Vagina (tissue), 2 donors: ENCODE measurements around the gene FGF2. TPM values are rescaled to one million over a fixed set of nuclear protein-coding genes. Genes with fewer than 3 reads are reported as not detected.
A peak's percentile ranks its signal among the peaks of the same experiment; 100 is the strongest.

Source experiments
- DNase-seq, 2 donors: peaks; one replicate each; pipeline ENCODE4 v3.0.0-alpha.2; 2017; ENCODE audit errors: extremely low spot score in 2 of 2
- H3K27ac ChIP-seq: fragments of 200-600 bp; sonication (generic); one replicate; pipeline ENCODE4 v1.5.1; 2019
- H3K27me3 ChIP-seq: fragments of 200-600 bp; sonication (generic); one replicate; pipeline ENCODE4 v1.5.1; 2019
- H3K36me3 ChIP-seq, 2 donors: fragments of 200-600 bp; sonication (generic); one replicate each; pipeline ENCODE4 v1.5.1; 2017 to 2019
- H3K4me1 ChIP-seq: fragments of 200-600 bp; sonication (generic); one replicate; pipeline ENCODE4 v1.5.1; 2019
- H3K4me3 ChIP-seq, 2 donors: fragments of 200-600 bp; sonication (generic); 1 replicate in 1 of 2; 2 replicates in 1 of 2; pipeline ENCODE4 v1.5.1; 2016 to 2019
- H3K9me3 ChIP-seq: fragments of 200-600 bp; sonication (generic); one replicate; pipeline ENCODE4 v1.5.1; 2019
- POLR2A ChIP-seq, 2 donors: fragments of 450-650 bp; IDR thresholded peaks; one replicate each; pipeline ENCODE4 v1.6.1; 2017; ENCODE audit warnings: antibody characterized with exemption in 2 of 2, mild to moderate bottlenecking in 2 of 2, moderate library complexity in 2 of 2
- POLR2AphosphoS5 ChIP-seq, 2 donors: sonication (generic); formaldehyde crosslinking; IDR thresholded peaks; one replicate each; pipeline ENCODE4 v1.9.0; 2017; ENCODE audit warnings: antibody characterized with exemption in 2 of 2, mild to moderate bottlenecking in 2 of 2, low read depth in 1 of 2; ENCODE audit not compliant: insufficient read depth in 1 of 2
- intact Hi-C: fragments of 100-400 bp; cut with DNase I; formaldehyde crosslinking; loops from one replicate; pipeline ENCODE4 v1.15.1; 2023
- total RNA-seq: library from RNA; depleted of rRNA; stranded (reverse); fragments of >200 nt; gene quantifications from one replicate; pipeline ENCODE4 v1.2.3, GENCODE V29; 2016
- TF ChIP-seq, protein P1 (sequence below), 3 experiments: fragments of 450-650 bp in 2 of 3; fragments of 200-600 bp in 1 of 3; sonication (generic) in 1 of 3; IDR thresholded peaks; one replicate each; pipeline ENCODE4 v1.5.1; 2017 to 2019; ENCODE audit warnings: antibody characterized with exemption in 3 of 3, mild to moderate bottlenecking in 2 of 3, moderate library complexity in 2 of 3

Gene FGF2
- total RNA-seq, 1 donor from 2014 or later: 12.0 TPM

DNA sequence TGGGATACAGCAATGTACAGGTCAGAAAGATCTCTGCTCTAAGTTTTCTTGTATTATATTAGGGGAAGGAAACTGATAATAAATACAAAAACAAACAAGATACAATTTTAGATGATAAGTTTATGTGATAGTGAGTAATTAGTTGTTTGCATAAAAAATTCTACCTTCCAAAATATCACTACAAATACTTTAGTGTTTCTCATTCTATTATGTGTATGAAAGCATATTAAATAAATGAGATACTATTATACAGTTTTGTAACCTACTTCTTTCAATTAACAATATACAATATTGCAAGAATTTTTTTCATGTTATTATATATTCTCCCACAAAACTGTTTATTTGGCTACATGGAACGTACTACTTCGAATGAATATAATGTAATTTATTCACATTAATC is 4.2 kb upstream of the FGF2 start:
- no peaks in the 10 kb centered on the region for H3K9me3 ChIP-seq
- intact Hi-C loops: no loop called here
- TF ChIP-seq, protein P1, sequence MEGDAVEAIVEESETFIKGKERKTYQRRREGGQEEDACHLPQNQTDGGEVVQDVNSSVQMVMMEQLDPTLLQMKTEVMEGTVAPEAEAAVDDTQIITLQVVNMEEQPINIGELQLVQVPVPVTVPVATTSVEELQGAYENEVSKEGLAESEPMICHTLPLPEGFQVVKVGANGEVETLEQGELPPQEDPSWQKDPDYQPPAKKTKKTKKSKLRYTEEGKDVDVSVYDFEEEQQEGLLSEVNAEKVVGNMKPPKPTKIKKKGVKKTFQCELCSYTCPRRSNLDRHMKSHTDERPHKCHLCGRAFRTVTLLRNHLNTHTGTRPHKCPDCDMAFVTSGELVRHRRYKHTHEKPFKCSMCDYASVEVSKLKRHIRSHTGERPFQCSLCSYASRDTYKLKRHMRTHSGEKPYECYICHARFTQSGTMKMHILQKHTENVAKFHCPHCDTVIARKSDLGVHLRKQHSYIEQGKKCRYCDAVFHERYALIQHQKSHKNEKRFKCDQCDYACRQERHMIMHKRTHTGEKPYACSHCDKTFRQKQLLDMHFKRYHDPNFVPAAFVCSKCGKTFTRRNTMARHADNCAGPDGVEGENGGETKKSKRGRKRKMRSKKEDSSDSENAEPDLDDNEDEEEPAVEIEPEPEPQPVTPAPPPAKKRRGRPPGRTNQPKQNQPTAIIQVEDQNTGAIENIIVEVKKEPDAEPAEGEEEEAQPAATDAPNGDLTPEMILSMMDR (IDR thresholded peaks at IDR 0.05): no peak
- TF ChIP-seq POLR2A (IDR thresholded peaks at IDR 0.05): no peak
- TF ChIP-seq POLR2AphosphoS5 (IDR thresholded peaks at IDR 0.05; ENCODE audit: insufficient read depth in 1 of 2, low read depth in 1 of 2): no peak
- no peak overlapping the region for H3K27ac ChIP-seq
- peaks cover 6% of the 10 kb centered on the region for H3K4me1 ChIP-seq
- no peak for DNase-seq
- H3K4me3 ChIP-seq: no peak overlapping the region
- no peaks in the 10 kb centered on the region for H3K36me3 ChIP-seq
- H3K27me3 ChIP-seq: no peaks in the 10 kb centered on the region

DNA sequence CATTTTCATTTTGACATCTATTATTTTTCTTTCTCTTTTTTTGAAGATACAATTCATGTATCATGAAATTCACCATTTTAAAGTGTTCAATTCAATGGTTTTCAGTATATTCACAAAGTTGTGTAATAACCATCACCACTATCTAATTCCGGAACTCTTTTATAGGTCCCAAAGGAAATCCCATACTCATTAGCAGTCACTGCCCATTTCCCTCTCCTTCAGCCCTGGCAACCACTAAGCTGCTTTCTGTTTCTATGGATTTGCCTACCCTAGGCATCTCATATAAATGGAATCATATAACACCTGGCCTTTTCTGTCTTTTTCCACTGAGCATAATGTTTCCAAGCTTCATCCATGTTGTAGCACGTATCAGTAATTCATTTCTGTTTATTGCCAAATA is 3.2 kb upstream of the FGF2 start:
- Histone ChIP-seq H3K36me3 (no peaks in the 10 kb centered on the region), H3K4me1 (peaks cover 10% of the 10 kb centered on the region), H3K4me3 (no peak overlapping the region), H3K27ac (no peak overlapping the region), H3K27me3 (no peaks in the 10 kb centered on the region), H3K9me3 (no peaks in the 10 kb centered on the region)
- no peak for DNase-seq
- TF ChIP-seq POLR2AphosphoS5 (IDR thresholded peaks at IDR 0.05; ENCODE audit: insufficient read depth in 1 of 2, low read depth in 1 of 2) (no peak), POLR2A (IDR thresholded peaks at IDR 0.05) (no peak)
- TF ChIP-seq, protein P1 (IDR thresholded peaks at IDR 0.05): no peak
- intact Hi-C loops: no loop called here

DNA sequence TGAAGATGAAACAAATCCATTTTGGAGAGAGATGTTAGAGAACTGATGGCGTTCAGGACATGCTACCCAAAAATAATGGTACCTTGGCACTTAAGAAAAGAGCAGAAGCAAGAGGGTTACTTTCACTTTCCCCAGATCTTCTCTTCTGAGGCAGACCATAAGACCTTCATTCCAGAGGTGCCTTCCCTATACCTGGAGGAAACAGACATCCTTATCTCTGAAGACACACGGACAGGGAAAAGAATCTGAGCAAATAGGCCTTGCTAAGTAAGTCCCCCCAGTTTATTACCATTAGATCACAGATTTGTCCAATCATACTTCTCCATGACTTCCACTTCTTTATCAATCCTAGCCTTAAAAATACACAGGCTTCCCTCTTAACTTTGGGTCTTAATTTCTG is 2.0 kb upstream of the FGF2 start:
- H3K4me3 ChIP-seq: no peak overlapping the region
- intact Hi-C loops: loop anchor here (5.0 kb wide), 1 partner anchor 98 kb away; the partner anchor contains the start of gene NUDT6
- peaks cover 21% of the 10 kb centered on the region for H3K4me1 ChIP-seq
- no peaks in the 10 kb centered on the region for H3K36me3 ChIP-seq
- H3K27me3 ChIP-seq: no peaks in the 10 kb centered on the region
- no peak for DNase-seq
- no peak overlapping the region for H3K27ac ChIP-seq
- TF ChIP-seq POLR2A (IDR thresholded peaks at IDR 0.05): no peak
- TF ChIP-seq POLR2AphosphoS5 (IDR thresholded peaks at IDR 0.05; ENCODE audit: insufficient read depth in 1 of 2, low read depth in 1 of 2): no peak
- TF ChIP-seq, protein P1 (IDR thresholded peaks at IDR 0.05): no peak
- H3K9me3 ChIP-seq: no peaks in the 10 kb centered on the region

DNA sequence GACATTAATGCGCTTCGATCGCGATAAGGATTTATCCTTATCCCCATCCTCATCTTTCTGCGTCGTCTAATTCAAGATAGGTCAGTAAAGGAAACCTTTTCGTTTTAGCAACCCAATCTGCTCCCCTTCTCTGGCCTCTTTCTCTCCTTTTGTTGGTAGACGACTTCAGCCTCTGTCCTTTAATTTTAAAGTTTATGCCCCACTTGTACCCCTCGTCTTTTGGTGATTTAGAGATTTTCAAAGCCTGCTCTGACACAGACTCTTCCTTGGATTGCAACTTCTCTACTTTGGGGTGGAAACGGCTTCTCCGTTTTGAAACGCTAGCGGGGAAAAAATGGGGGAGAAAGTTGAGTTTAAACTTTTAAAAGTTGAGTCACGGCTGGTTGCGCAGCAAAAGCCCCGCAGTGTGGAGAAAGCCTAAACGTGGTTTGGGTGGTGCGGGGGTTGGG is 528 bp upstream of the FGF2 start:
- H3K9me3 ChIP-seq: no peaks in the 10 kb centered on the region
- H3K27ac ChIP-seq: peak overlapping the region; percentile 90
- H3K36me3 ChIP-seq: no peaks in the 10 kb centered on the region
- no peaks in the 10 kb centered on the region for H3K27me3 ChIP-seq
- H3K4me3 ChIP-seq: peak overlapping the region; percentile 55 to 86
- TF ChIP-seq POLR2A (IDR thresholded peaks at IDR 0.05) (no peak), POLR2AphosphoS5 (IDR thresholded peaks at IDR 0.05; ENCODE audit: insufficient read depth in 1 of 2, low read depth in 1 of 2) (no peak)
- TF ChIP-seq, protein P1 (IDR thresholded peaks at IDR 0.05): no peak
- H3K4me1 ChIP-seq: peaks cover 23% of the 10 kb centered on the region
- no peak for DNase-seq
- intact Hi-C loops: loop anchor here (5.0 kb wide), 1 partner anchor 96 kb away; the partner anchor contains the start of gene NUDT6

DNA sequence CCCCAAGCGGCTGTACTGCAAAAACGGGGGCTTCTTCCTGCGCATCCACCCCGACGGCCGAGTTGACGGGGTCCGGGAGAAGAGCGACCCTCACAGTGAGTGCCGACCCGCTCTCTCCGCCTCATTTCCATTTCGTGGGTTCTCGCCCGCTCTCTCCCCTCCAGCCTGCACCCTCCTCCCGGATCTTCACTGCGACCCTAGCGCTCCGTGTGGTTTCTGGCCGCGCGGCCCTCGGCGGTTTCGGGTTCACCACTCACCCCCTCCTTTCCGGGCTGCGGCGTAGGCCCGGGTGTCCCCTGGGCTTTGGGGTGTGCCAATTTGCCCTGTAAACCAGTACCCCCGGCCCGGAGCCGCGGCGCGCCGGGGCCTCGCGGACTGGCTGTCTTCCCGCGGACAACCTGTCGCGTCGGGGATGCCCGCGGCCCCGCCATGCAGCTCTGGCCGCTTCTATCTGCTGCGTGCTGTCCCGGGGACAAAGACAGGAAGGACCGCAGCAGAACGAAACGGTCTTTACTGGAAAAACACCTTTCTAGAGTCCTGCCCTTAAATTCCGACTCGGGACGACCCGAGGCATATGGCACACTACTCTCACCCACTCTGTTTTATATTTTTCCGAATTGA is 737 bp downstream of the FGF2 start:
- peak in 1 of 2 donors; percentile 62 for TF ChIP-seq POLR2AphosphoS5 (IDR thresholded peaks at IDR 0.05; ENCODE audit: insufficient read depth in 1 of 2, low read depth in 1 of 2)
- TF ChIP-seq, protein P1 (IDR thresholded peaks at IDR 0.05): no peak

More for the DNA sequence above, 737 bp downstream of the FGF2 start:
- H3K4me1 ChIP-seq: peaks cover 23% of the 10 kb centered on the region
- no peak for DNase-seq
- H3K27ac ChIP-seq: peak overlapping the region; percentile 90
- no peaks in the 10 kb centered on the region for H3K36me3 ChIP-seq
- peak overlapping the region; percentile 55 to 86 for H3K4me3 ChIP-seq
- no peaks in the 10 kb centered on the region for H3K27me3 ChIP-seq
- intact Hi-C loops: loop anchor here (5.0 kb wide), 1 partner anchor 95 kb away; the partner anchor contains the start of gene NUDT6
- H3K9me3 ChIP-seq: no peaks in the 10 kb centered on the region
